ENCODE measurements around the gene INPP5A. TPM values are rescaled to one million over a fixed set of nuclear protein-coding genes. Genes with fewer than 3 reads are reported as not detected.

Gene INPP5A
- total and polyA plus RNA-seq, 2 of the 13 experiments (the other 11 are each of a cell fraction or from before 2014, with no cell fraction given): 17.5 to 37.9 TPM

- ATAC-seq: no peak
- Histone ChIP-seq H3K27ac (ENCODE audit: extremely low read length, insufficient read depth, low read length) (no peak overlapping the region), H3K9me3 (ENCODE audit: low read length) (no peaks in the 10 kb centered on the region), H3K27me3 (ENCODE audit: control insufficient read depth in 1 of 2, insufficient read depth in 2 of 2, low read length in 2 of 2) (peaks cover 8 to 55% of the 10 kb centered on the region in 2 experiments; a peak in 4 of 5 replicates), H4K20me1 (ENCODE audit: insufficient read depth, low read length) (no peaks in the 10 kb centered on the region), H3K4me2 (ENCODE audit: low read depth, low read length) (no peak overlapping the region), H3K36me3 (replicated peaks in 1 of 2; ENCODE audit: control insufficient read depth in 1 of 2, insufficient read depth in 2 of 2, low read length in 2 of 2) (no peaks in the 10 kb centered on the region), H2AFZ (ENCODE audit: low read length) (no peak overlapping the region), H3K4me3 (replicated peaks in 1 of 3; ENCODE audit: insufficient read depth in 1 of 3, low read depth in 2 of 3, low read length in 3 of 3) (no peak overlapping the region), H3K79me2 (ENCODE audit: insufficient read depth, low read length) (no peaks in the 10 kb centered on the region), H3K9ac (ENCODE audit: insufficient read depth, low read depth, low read length) (no peak overlapping the region), H3K4me1 (ENCODE audit: insufficient read depth, low read length) (no peaks in the 10 kb centered on the region)
- TF ChIP-seq REPIN1 (CRISPR knock-in tag; IDR thresholded peaks at IDR 0.05; ENCODE audit: borderline replicate concordance, low read depth): no peak
- no peak for TF ChIP-seq ZNF296 (CRISPR knock-in tag; conservative IDR thresholded peaks at IDR 0.05)
- no peak for TF ChIP-seq PAF1 (CRISPR knock-in tag; IDR thresholded peaks at IDR 0.05)
- TF ChIP-seq ZNF776 (CRISPR knock-in tag; IDR thresholded peaks at IDR 0.05): no peak
- no peak for TF ChIP-seq ZNF530 (CRISPR knock-in tag; IDR thresholded peaks at IDR 0.05; ENCODE audit: low read depth)
- TF ChIP-seq SP140L (CRISPR knock-in tag; IDR thresholded peaks at IDR 0.05; ENCODE audit: borderline replicate concordance): no peak
- TF ChIP-seq KDM5B (CRISPR knock-in tag; IDR thresholded peaks at IDR 0.05; ENCODE audit: borderline replicate concordance): no peak
- no peak for TF ChIP-seq IRF9 (CRISPR knock-in tag; IDR thresholded peaks at IDR 0.05; ENCODE audit: borderline replicate concordance)
- no peak for TF ChIP-seq BCL3 (CRISPR knock-in tag; IDR thresholded peaks at IDR 0.05)
- TF ChIP-seq NFKBIZ (CRISPR knock-in tag; IDR thresholded peaks at IDR 0.05): no peak
- TF ChIP-seq ZNF274 (CRISPR knock-in tag; IDR thresholded peaks at IDR 0.05): no peak
- no peak for TF ChIP-seq ZNF790 (CRISPR knock-in tag; IDR thresholded peaks at IDR 0.05; ENCODE audit: borderline replicate concordance)
- no peak for TF ChIP-seq ZSCAN25 (CRISPR knock-in tag; IDR thresholded peaks at IDR 0.05)
- no peak for TF ChIP-seq NFKB2 (CRISPR knock-in tag; IDR thresholded peaks at IDR 0.05; ENCODE audit: borderline replicate concordance)
- no peak for TF ChIP-seq SP2 (CRISPR knock-in tag; IDR thresholded peaks at IDR 0.05)
- ChIA-PET CTCF (ENCODE audit: low intra/inter-chr PET ratio, low total read pairs) (no interaction called here), POLR2A (no interaction called here)
- intact Hi-C loops (cut with micrococcal nuclease; ENCODE audit: unreplicated experiment) (no loop called here), in situ Hi-C loops (cut with HindIII; ENCODE audit: extremely low pct_ligation_motif_present, low pct_unique_long_range_greater_than_20kb) (no loop called here)
- FAIRE-seq: no peak
- WGBS (ENCODE audit: low lambda C conversion rate): 27% methylated on average over 9 of the region's 26 CpGs
- no peak for DNase-seq (ENCODE audit: low spot score)
- no TSS peak for BruUV-seq (replicated peaks)
Measured at GRCh38 chr10:132811891-132812481, 274.4 kb downstream of the INPP5A start.

Data from HepG2 (cell line).